Left forelimb (tissue), 1 donor: ENCODE data around the gene TRIM17.

Source experiments
- DNase-seq: peaks from one replicate; pipeline ENCODE4 v3.0.0-alpha.2; 2018; ENCODE audit warnings: low spot score

The TRIM17 gene

DNA sequence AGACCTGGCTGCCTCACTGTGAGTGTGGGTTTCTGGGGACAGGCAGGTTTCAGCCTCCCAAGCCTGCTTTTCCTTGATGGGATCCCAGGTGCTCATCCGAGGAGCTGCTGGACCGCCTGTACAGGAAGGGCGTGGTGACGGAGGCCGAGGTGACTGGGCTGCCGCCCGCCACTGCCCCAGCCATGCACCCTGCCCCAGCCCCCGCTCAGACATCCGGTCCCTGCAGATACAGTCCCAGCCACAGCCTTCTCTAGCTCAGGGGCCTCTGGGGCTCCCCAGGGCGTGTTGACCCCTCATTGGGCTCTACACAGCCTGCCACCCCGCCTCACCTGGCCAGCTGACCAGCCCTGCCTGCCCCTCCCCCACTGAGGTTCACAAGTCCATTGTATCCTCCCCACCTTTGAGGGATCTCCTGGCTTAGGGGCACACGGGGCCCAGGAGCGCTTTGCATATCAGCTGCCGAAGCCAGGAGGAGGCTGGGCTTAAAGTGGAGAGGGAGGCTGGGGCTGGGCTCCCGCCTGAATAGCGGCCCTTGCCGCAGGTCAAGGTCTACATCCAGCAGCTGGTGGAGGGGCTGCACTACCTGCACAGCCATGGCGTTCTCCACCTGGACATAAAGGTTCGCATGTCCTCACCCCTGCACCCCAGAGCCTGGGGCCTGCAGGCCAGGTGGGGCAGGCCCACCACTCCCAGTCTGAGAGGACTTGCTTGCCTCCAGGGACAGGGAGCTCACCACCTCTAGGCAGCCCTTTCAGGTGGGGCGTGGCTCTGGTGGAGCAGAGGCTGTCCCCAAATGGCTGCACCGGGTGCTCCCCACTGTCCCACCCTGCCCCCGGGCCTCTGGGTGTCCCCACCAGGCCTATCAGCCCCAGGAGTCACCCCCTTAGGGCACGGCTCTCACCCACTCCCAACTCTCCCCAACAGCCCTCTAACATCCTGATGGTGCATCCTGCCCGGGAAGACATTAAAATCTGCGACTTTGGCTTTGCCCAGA, 48.6 kb downstream of the TRIM17 start:
- peak; percentile 64 for DNase-seq

DNA sequence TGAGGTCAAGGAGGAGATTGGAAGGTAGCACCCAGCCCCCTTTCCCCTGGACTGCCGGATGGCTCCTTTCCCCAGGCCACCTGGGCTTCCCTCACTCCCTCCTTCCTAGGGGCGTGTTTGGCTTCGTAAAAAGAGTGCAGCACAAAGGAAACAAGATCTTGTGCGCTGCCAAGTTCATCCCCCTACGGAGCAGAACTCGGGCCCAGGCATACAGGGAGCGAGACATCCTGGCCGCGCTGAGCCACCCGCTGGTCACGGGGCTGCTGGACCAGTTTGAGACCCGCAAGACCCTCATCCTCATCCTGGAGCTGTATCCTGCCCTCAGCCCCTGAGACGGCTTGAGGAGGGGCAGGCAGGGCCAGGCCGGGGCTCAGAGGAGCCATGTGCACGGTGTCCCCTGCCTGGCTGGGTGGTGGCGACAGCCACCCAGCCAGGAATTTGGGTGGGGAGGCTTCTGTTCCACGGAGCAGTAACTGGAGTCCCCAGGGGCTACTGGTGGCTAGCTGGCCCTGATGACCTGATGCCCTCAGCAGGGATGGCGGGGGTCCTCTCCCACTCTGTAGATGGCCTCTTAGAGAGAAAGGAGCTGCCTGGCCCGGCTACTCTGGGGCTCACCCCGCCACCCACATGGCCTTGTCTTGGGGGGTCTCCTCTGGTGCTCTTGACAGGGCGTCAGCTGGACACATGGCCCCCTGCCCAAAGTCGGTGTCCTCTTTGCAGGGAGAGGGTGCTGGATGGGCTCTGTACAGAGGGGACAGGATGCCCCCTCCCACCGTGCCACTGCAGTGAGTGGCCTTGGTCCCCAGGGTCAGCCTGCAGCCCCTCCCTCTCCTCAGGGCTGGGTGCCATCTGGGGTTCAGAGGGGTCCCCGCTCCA, 49.6 kb downstream of the TRIM17 start:
- peak; percentile 55 for DNase-seq

DNA sequence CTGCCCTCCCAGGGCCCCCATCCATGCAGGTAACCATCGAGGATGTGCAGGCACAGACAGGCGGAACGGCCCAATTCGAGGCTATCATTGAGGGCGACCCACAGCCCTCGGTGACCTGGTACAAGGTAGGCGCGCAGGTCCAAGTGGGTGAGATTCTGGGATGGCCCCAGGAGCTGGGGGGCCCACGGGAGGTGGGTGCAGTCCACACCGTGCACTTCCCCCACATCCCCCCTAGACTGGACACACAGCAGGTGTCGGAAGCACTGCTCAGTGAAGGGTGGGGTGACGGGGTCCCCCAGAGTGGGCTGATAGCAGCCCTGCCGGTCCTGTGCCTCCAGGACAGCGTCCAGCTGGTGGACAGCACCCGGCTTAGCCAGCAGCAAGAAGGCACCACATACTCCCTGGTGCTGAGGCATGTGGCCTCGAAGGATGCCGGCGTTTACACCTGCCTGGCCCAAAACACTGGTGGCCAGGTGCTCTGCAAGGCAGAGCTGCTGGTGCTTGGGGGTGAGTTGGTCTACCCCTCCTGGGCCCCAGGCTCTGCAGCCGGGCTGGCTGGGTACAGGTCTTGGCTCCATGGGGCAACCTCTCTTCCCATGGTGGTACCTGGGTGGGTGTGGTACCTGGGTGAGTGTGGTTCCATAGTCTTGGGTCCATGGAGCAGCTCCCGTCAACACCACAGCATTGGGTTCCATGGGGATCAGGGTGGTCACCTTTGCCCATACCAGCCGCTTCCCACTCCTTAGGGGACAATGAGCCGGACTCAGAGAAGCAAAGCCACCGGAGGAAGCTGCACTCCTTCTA, 50.4 kb downstream of the TRIM17 start:
- peak; percentile 60 for DNase-seq

DNA sequence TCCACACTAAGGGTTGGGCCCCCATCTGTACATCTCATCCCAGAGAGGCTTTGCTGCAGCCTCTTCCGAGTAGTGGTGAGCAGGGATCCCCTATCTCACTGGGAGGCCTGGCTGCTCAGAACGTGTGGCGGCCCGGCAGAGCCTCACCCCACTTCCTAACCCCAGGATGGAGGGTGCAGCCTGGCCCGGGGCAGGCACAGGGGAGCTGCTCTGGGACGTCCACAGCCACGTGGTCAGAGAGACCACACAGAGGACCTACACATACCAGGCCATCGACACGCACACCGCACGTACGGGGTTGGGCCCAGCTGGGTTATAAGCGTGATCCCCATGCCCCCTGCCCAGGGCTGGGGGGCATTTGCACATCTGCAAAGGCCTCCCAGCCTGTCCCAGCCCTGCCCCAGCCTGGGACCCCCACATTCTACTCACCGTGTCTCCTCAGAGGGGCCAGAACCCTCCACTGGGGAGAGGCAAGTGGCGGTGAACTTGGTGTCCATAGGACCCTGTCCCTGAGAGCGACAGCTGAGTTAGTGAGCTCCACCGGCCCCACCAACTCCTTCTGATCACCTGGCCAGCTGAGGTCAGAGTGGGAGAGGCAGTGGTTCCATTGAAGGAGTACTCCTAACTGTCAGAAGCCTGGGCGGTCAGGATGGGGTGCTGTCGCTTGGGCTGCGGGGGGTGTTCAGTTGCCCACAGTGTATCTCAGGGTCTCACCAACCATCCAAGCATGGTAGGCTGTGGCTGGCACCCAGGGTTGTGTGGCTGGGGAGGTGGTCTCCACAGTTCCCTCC, 51.2 kb downstream of the TRIM17 start:
- DNase-seq, result peak; percentile 59

DNA sequence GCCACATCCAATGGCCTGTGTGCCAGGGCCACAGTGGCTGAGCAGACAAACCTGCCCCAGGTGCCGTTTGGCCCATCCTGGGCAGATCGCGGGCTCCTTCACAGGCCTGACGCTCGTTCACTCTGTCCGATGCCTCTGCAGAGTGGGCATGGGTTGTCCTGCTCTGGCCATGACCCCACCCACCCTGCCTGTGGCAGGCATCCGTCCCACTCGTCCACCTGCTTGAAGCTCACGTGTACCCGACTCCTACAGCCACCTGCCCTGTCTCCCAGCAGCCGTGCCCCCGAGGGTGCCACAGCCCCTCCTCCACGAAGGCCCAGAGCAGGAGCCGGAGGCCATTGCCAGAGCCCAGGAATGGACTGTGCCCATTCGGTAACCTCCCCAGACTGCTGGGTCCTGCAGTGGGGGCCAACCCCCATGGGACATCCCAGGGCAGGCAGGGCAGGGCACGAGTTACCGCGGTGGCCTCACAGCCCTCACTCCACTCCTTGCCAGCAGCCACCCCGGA, 51.9 kb downstream of the TRIM17 start:
- peak; percentile 57 for DNase-seq

DNA sequence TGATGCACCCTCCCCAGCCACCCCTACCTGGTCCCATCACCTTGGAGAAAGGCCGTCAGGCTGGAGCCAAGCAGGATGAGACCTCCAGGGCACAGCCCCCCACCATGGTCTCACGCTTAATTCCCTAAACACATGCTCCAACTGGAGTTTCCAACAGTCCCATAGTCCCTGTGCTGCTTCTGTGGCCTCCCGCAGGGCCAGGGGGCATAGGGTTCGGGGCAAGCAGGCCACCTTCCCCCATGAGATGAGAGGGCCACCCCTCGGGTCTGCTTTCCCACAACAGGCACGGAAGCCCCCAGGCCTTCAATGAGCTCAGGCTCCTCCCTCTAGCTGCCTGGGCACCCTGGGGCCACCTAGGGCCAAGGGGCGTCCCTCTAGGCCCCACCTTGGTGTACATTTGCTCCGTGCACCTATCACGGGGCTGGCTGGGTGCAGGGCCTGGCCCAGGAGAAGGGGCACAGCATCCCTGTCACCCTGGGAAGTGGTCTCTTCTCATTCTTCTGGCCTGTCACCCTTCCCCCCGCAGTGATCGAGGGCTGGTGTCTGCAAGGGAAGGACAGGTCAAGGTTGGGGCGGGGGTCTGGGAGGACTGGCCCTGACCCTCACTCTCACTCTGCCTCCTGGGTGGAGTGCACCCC, 52.5 kb downstream of the TRIM17 start:
- DNase-seq, result peak; percentile 48

DNA sequence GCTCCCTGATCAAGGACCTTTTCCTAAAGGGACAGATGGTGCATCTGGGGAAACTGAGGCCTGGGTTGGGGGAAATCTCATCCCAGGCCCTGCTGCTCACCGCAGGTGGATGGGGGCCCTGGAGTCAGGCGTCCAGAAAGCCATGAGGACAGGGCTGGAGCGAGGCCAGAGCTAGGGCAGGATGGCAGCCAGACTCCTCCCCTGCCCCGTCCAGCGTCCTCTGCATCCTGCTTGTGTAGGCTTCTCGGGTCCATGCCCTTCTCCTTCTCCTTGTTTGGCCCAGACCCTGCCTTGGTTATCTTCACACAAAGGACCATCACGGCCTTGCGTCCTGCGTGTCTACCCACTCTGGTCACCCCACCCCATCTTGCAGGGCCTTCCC, 53.0 kb downstream of the TRIM17 start:
- DNase-seq, result peak; percentile 40

DNA sequence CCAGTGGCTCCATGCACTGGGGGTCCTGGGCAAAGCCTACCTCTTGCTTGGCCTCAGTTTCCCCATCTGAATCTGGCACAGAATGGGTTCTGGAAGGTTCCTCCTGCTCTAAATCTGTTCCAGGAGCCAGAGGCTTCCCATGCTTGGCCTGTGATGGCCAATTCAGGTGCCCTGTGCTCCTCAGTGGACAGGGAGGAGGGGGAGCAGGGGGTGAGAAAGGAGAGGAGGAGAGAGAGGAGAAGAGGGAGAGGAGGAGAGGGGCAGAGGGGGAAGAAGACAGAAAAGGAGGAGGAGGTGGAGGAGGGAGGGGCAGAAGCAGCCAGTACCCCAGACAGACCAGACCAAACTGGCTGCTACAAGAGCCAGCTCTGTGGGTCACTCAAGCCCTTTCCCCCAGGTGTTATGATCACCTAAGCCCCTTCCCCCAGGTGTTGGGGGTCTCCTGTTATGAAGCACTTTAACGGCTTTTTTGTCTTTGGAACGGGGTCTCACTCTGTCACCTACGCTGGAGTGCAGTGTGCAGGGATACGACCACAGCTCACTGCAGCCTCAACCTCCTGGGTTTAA, 53.7 kb downstream of the TRIM17 start:
- DNase-seq, result peak; percentile 42

DNA sequence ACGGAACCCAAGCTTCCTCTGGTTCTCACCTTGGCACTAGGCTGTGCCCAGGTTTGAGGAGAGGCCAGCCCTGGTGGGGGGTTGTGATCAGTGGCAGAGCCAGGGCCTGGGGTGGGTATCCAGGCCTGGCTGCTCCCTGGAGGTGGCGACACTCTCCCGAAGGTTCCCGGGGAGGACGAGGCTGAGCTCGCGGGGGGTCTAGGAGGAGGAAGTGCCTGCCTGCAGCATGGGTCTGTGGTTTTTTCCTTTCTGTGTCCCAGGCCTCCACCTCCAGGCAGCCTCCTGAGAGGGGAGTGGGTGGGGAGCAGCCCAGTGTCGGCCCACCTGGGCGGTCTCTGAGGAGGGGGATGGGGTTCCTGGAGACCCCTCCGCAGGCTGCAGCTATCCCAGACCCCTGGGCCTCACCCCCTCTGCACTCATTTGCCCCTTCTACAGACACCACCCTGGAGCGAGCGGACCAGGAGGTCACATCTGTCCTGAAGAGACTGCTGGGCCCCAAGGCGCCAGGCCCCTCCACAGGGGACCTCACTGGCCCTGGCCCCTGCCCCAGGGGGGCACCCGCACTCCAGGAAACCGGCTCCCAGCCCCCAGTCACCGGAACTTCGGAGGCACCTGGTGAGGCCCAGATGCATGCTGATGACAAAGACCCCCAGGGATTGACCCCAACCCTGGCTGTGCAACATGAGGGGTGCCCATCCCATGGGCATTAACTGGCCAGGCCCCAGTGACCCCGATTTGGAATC, 54.3 kb downstream of the TRIM17 start:
- DNase-seq, result no peak

DNA sequence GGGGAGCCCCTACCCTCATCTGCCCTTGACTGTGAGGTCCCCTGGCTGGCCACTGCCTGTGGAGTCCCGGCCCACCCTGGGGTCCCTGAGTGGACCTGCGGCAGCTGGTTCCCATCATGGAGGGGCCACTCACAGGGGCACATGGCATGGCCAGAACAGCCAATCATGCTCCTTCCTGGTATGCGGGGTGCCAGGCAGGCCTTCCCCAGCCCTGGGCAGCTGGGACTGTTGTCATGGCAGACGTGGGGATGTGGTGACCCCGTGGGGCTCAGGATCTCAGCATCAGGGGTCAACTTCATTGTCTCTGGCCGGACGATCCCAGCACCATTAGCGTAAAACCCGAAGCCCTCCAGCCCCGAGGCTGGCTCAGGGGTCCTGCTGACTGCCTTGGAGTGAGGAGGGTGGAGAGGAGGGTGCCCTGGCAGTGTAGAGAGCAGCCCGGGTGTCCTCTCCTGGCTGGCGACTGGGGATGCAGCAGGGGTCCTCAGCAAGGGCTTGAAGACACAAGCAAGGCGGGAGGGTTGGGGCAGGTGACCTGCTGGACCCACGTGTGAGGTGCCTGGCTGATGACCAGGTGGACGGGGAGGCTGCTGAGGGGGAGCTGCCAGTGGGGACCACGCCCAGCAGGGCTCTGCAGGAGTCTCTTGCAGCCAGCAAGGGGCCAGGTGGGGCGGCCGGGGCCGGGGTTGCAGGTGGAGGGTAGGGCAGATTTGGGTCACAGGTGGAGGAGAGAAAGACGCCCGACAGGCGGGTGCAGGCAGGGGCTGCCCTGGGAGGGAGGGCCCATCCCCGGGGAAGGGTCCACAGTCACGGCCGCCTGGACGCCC, 55.1 kb downstream of the TRIM17 start:
- DNase-seq, result no peak

DNA sequence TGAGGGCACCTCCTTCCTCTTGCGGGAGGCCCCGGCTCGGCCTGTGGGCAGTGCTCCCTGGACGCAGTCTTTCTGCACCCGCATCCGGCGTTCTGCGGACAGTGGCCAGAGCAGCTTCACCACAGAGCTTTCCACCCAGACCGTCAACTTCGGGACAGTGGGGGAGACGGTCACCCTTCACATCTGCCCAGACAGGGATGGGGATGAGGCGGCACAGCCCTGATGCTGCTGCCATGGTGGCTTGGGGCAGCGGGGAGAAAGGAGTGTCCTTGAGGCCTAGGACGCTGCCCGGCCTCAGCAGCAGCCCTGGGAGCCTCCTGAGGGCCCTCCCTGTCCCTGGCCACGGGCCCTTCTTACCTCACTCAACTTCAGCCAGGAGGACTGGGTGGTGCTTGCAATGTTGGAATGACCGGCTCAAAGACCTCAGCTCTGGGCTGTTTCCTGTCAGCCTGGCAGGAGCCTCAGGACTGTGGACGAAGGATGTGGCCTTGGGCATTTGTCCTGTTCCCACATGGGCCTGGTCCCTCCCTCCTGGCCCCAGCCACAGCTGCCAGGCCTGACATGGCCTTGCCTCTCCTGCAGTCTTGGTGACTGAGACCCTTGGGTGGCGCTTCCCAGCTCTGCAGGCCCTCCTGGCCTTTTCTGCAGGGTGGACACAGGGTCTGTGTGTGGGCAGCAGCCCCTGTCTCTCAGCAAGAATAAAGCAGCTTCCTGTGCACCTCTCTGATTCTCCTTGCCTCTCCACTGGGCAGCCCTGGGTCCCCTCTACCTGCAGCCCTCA, 55.9 kb downstream of the TRIM17 start:
- no peak for DNase-seq

DNA sequence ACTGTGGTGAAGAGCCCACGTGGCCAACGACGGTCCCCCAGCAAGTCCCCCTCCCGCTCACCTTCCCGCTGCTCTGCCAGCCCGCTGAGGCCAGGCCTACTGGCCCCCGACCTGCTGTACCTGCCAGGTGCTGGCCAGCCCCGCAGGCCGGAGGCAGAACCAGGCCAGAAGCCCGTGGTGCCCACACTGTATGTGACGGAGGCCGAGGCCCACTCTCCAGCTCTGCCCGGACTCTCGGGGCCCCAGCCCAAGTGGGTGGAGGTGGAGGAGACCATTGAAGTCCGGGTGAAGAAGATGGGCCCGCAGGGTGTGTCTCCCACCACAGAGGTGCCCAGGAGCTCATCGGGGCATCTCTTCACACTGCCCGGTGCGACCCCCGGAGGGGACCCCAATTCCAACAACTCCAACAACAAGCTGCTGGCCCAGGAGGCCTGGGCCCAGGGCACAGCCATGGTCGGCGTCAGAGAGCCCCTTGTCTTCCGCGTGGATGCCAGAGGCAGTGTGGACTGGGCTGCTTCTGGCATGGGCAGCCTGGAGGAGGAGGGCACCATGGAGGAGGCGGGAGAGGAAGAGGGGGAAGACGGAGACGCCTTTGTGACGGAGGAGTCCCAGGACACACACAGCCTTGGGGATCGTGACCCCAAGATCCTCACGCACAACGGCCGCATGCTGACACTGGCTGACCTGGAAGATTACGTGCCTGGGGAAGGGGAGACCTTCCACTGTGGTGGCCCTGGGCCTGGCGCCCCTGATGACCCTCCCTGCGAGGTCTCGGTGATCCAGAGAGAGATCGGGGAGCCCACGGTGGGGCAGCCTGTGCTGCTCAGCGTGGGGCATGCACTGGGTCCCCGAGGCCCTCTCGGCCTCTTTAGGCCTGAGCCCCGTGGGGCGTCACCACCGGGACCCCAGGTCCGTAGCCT, 56.8 kb downstream of the TRIM17 start:
- no peak for DNase-seq

DNA sequence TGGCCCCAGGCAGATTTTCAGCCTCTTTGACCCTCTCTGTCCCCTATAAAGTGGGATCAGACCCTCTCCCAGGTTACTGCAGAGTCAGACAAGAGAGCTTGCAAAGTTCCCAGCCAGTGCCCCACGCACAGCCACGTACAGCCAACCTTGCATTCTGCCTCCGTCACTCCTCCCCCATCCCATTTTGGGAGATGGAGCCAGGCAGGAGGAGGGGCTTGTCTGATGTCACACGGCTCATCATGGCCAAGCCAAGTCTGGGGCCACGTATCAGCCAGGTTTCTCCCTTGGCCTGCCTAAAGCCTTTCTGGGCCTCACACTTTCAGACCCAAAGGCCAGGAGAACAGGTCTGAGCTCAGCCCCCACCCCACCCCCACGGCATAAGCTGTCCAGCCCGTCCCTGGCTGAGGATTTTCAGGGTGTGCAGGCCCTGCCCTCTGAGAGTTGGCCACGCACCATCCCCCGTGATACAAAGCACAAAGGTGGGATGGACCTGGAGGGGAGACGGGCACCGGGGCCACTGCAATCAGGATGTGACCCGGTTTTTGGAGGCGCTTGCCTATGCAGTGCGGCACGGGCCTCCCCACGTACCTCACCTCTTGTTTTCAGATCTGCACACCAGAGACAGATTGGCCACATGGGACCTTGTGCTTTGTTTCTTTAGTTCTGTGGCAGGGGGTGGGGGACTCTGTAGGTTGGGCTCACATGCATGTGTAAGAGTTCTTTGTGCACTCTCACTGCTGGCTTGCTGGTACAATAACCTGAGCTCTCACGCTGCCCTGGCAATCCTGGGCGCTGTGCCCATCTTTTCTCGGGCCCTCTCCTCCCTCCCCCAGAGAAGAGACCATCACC, 57.7 kb downstream of the TRIM17 start:
- no peak for DNase-seq

DNA sequence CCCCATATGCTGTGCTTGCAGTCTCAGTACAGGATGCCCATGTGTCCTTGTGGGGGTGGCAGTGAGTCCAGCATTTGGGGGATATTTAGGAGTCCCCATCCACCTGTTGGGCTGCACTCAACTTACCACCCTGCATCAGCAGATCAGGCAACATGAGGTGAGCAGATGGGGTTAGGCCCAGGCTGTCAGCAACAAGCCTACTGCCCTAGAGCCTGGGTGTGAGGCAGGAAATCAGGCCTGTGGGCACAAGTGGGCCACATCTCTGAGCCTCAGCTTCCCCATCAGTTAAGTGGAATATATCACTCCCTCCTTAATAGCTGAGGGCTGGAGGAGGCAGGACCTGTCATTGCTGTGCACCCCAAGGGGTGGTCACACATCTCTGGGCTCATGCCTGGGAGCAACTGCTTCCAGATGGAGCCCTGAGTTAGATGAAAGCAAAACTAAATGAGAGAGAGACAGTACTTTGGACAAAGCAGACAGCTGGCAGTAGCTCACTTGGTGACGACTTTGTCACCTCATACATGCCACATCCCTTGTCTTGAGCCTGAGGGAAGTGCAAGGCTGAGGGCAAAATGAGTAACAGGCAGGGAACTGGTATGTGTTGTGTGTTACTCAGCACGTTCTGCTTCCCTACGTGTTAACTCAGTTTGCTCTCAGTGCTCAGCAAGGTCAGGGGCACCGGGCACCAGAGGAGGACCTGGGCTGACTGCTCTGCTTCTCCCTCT, 58.5 kb downstream of the TRIM17 start:
- DNase-seq, result no peak
